ENCODE results near the gene CCDC141. TPM values are rescaled to one million over a fixed set of nuclear protein-coding genes. Genes with fewer than 3 reads are reported as not detected.
A peak's percentile ranks its signal among the peaks of the same experiment; 100 is the strongest.

The CCDC141 gene
- total and polyA plus RNA-seq, 2 of the 13 experiments (the other 11 are each of a cell fraction or from before 2014, with no cell fraction given) = not detected

DNA sequence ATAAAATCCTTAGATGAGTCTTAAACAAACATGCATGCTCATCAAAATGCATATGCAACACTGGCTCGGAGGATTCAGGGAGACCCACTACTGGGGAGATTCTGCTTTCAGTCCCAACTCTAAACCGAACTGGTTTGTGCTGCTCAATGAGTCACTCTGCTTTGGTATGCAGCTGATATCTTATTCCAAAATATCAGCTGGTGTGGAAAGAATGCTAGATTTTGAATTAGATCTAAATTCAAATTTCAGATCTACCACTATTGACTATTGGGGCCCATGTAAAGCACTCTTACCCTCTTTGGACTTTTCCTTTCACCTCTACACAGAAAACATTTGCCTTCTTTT, 203.5 kb downstream of the CCDC141 start:
- in situ Hi-C loops (cut with HindIII; ENCODE audit: extremely low pct_ligation_motif_present, low pct_unique_long_range_greater_than_20kb) = no loop called here

DNA sequence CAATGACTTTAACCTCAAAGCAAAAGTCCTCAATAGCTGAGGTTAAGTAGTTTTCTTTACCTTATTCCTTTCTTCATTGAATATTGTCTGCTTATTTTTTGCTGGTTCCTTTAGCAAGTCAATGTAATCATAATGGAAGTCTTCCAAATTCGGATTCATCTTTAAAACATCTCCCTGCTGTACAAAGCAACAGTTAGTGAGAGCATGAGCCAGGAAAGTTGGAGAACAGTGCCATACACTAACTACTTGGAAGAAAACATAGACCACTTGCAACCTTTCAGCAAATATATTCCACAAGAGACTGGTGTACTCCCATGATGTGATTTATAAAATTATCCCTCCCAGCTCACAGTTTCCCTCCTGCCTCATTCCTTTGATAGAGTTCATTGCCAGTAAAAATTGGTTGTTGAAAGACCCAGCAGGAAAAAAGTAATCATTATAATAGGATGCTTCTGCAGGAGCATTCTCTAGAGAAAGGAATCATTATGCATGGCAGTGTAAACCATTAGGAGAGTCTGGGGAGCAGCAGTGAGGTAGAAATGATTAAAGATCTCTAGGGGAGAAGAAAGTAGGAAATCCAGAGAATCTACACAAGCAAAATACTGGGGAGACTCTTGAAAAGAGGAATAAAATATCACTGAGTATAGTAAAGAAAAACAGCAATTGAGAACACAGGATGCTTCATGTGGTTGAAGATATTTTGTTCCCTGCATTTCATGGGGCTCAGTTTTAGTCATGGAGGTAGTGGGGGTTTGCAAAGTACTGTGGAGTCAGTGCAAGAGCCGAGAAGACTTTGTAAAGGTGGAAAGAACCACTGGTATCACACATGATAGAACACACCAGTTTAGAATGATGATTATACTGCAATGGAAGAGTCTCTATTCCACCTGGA, 204.1 kb downstream of the CCDC141 start:
- H3K27me3 ChIP-seq (ENCODE audit: control insufficient read depth in 1 of 2, insufficient read depth in 2 of 2, low read length in 2 of 2) = no peaks in the 10 kb centered on the region
- TF ChIP-seq ZNF776 (CRISPR knock-in tag; IDR thresholded peaks at IDR 0.05) = no peak
- TF ChIP-seq GLI4 (CRISPR knock-in tag; IDR thresholded peaks at IDR 0.05; ENCODE audit: borderline replicate concordance) = no peak
- no peak overlapping the region for H3K4me2 ChIP-seq (ENCODE audit: low read depth, low read length)
- 0% methylated on average over 2 of the region's 2 CpGs for WGBS (ENCODE audit: low lambda C conversion rate)
- no peaks in the 10 kb centered on the region for H3K79me2 ChIP-seq (ENCODE audit: insufficient read depth, low read length)
- ChIA-PET CTCF (ENCODE audit: low intra/inter-chr PET ratio, low total read pairs) (no interaction called here), POLR2A (no interaction called here)
- intact Hi-C loops (cut with micrococcal nuclease; ENCODE audit: unreplicated experiment) = no loop called here
- ATAC-seq = no peak
- no peaks in the 10 kb centered on the region for H3K36me3 ChIP-seq (replicated peaks in 1 of 2; ENCODE audit: control insufficient read depth in 1 of 2, insufficient read depth in 2 of 2, low read length in 2 of 2)
- H3K9me3 ChIP-seq (ENCODE audit: low read length) = no peaks in the 10 kb centered on the region
- H3K9ac ChIP-seq (ENCODE audit: insufficient read depth, low read depth, low read length) = no peak overlapping the region
- in situ Hi-C loops (cut with HindIII; ENCODE audit: extremely low pct_ligation_motif_present, low pct_unique_long_range_greater_than_20kb) = no loop called here
- no peaks in the 10 kb centered on the region for H4K20me1 ChIP-seq (ENCODE audit: insufficient read depth, low read length)
- H3K4me1 ChIP-seq (ENCODE audit: insufficient read depth, low read length) = no peaks in the 10 kb centered on the region
- H3K27ac ChIP-seq (ENCODE audit: extremely low read length, insufficient read depth, low read length) = no peak overlapping the region
- no TSS peak for BruUV-seq (replicated peaks)
- FAIRE-seq = no peak
- no peak overlapping the region for H3K4me3 ChIP-seq (replicated peaks in 1 of 3; ENCODE audit: insufficient read depth in 1 of 3, low read depth in 2 of 3, low read length in 3 of 3)
- DNase-seq (ENCODE audit: low spot score) = no peak
- no peak overlapping the region for H2AFZ ChIP-seq (ENCODE audit: low read length)

More for the DNA sequence above, 203.5 kb downstream of the CCDC141 start:
- no peaks in the 10 kb centered on the region for H3K79me2 ChIP-seq (ENCODE audit: insufficient read depth, low read length)
- POLR2A ChIA-PET = no interaction called here
- DNase-seq (ENCODE audit: low spot score) = no peak
- ATAC-seq = no peak
- no peaks in the 10 kb centered on the region for H3K4me1 ChIP-seq (ENCODE audit: insufficient read depth, low read length)
- H3K9ac ChIP-seq (ENCODE audit: insufficient read depth, low read depth, low read length) = no peak overlapping the region
- H3K27me3 ChIP-seq (ENCODE audit: control insufficient read depth in 1 of 2, insufficient read depth in 2 of 2, low read length in 2 of 2) = no peaks in the 10 kb centered on the region
- no peak overlapping the region for H2AFZ ChIP-seq (ENCODE audit: low read length)
- 0% methylated on average over 2 of the region's 2 CpGs for WGBS (ENCODE audit: low lambda C conversion rate)
- H3K36me3 ChIP-seq (replicated peaks in 1 of 2; ENCODE audit: control insufficient read depth in 1 of 2, insufficient read depth in 2 of 2, low read length in 2 of 2) = no peaks in the 10 kb centered on the region
- CTCF ChIA-PET (ENCODE audit: low intra/inter-chr PET ratio, low total read pairs) = no interaction called here
- no TSS peak for BruUV-seq (replicated peaks)
- no peak for TF ChIP-seq NFE2 (CRISPR knock-in tag; IDR thresholded peaks at IDR 0.05)
- TF ChIP-seq ZNF644 (CRISPR knock-in tag; IDR thresholded peaks at IDR 0.05; ENCODE audit: low read depth) = no peak
- peak; percentile 3 to 36; a peak in 1 of 4 replicates for TF ChIP-seq MAFK (conservative IDR thresholded peaks at IDR 0.05 in 1 of 2, IDR thresholded peaks at IDR 0.05 in 1 of 2; ENCODE audit: low read length in 2 of 2)
- intact Hi-C loops (cut with micrococcal nuclease; ENCODE audit: unreplicated experiment) = no loop called here
- no peak overlapping the region for H3K4me2 ChIP-seq (ENCODE audit: low read depth, low read length)
- H3K27ac ChIP-seq (ENCODE audit: extremely low read length, insufficient read depth, low read length) = no peak overlapping the region
- FAIRE-seq = no peak
- H4K20me1 ChIP-seq (ENCODE audit: insufficient read depth, low read length) = no peaks in the 10 kb centered on the region
- H3K9me3 ChIP-seq (ENCODE audit: low read length) = no peaks in the 10 kb centered on the region
- H3K4me3 ChIP-seq (replicated peaks in 1 of 3; ENCODE audit: insufficient read depth in 1 of 3, low read depth in 2 of 3, low read length in 3 of 3) = no peak overlapping the region
